ENCODE measurements around the gene TMEM178B. TPM values are rescaled to one million over a fixed set of nuclear protein-coding genes. Genes with fewer than 3 reads are reported as not detected.

Gene TMEM178B
- total RNA-seq, 2 experiments from 2014 or later, result 0.05 TPM

GRCh38 chr7:141351175-141351574 lies 277.3 kb downstream of the TMEM178B start:
- Mint-ChIP-seq H3K27ac (no peak overlapping the region), H3K36me3 (ENCODE audit: low read depth) (no peaks in the 10 kb centered on the region), H3K4me1 (ENCODE audit: low read depth) (peaks cover 6% of the 10 kb centered on the region), H3K4me3 (no peak overlapping the region), H3K9me3 (no peaks in the 10 kb centered on the region), H3K27me3 (ENCODE audit: low read depth) (peaks cover 4% of the 10 kb centered on the region)
- intact Hi-C loops (cut with micrococcal nuclease), result no loop called here
- CTCF ChIA-PET, result no interaction called here
- DNase-seq, result no peak

GRCh38 chr7:141352955-141353354 lies 279.1 kb downstream of the TMEM178B start:
- H3K27me3 Mint-ChIP-seq (ENCODE audit: low read depth), result peaks cover 5% of the 10 kb centered on the region
- H3K4me1 Mint-ChIP-seq (ENCODE audit: low read depth), result peaks cover 6% of the 10 kb centered on the region

GRCh38 chr7:141354251-141354650 lies 280.4 kb downstream of the TMEM178B start:
- DNase-seq, result no peak
- Mint-ChIP-seq H3K4me1 (ENCODE audit: low read depth) (peaks cover 6% of the 10 kb centered on the region), H3K36me3 (ENCODE audit: low read depth) (no peaks in the 10 kb centered on the region), H3K27me3 (ENCODE audit: low read depth) (peaks cover 5% of the 10 kb centered on the region), H3K27ac (no peak overlapping the region), H3K9me3 (no peaks in the 10 kb centered on the region), H3K4me3 (no peak overlapping the region)
- CTCF ChIA-PET, result no interaction called here
- intact Hi-C loops (cut with micrococcal nuclease), result no loop called here

More at GRCh38 chr7:141352955-141353354, 279.1 kb downstream of the TMEM178B start:
- H3K9me3 Mint-ChIP-seq, result no peaks in the 10 kb centered on the region
- H3K27ac Mint-ChIP-seq, result no peak overlapping the region
- intact Hi-C loops (cut with micrococcal nuclease), result no loop called here
- no peaks in the 10 kb centered on the region for H3K36me3 Mint-ChIP-seq (ENCODE audit: low read depth)
- H3K4me3 Mint-ChIP-seq, result no peak overlapping the region
- DNase-seq, result no peak
- CTCF ChIA-PET, result no interaction called here

GRCh38 chr7:141355032-141355431 lies 281.2 kb downstream of the TMEM178B start:
- peaks cover 6% of the 10 kb centered on the region for H3K4me1 Mint-ChIP-seq (ENCODE audit: low read depth)
- peaks cover 5% of the 10 kb centered on the region for H3K27me3 Mint-ChIP-seq (ENCODE audit: low read depth)
- H3K9me3 Mint-ChIP-seq, result no peaks in the 10 kb centered on the region
- no peak overlapping the region for H3K4me3 Mint-ChIP-seq
- CTCF ChIA-PET, result no interaction called here
- no peak for DNase-seq
- H3K36me3 Mint-ChIP-seq (ENCODE audit: low read depth), result no peaks in the 10 kb centered on the region
- intact Hi-C loops (cut with micrococcal nuclease), result no loop called here
- H3K27ac Mint-ChIP-seq, result no peak overlapping the region

- CTCF ChIA-PET, result no interaction called here
- no peak for DNase-seq
- Mint-ChIP-seq H3K4me1 (ENCODE audit: low read depth) (peaks cover 6% of the 10 kb centered on the region), H3K36me3 (ENCODE audit: low read depth) (no peaks in the 10 kb centered on the region), H3K4me3 (no peak overlapping the region), H3K9me3 (no peaks in the 10 kb centered on the region), H3K27me3 (ENCODE audit: low read depth) (peaks cover 5% of the 10 kb centered on the region), H3K27ac (no peak overlapping the region)
- intact Hi-C loops (cut with micrococcal nuclease), result no loop called here
Measured at GRCh38 chr7:141356161-141356560, 282.3 kb downstream of the TMEM178B start.

- H3K36me3 Mint-ChIP-seq (ENCODE audit: low read depth), result no peaks in the 10 kb centered on the region
- no peak overlapping the region for H3K4me3 Mint-ChIP-seq
- H3K27ac Mint-ChIP-seq, result no peak overlapping the region
- H3K9me3 Mint-ChIP-seq, result no peaks in the 10 kb centered on the region
- peaks cover 5% of the 10 kb centered on the region for H3K27me3 Mint-ChIP-seq (ENCODE audit: low read depth)
- CTCF ChIA-PET, result no interaction called here
- intact Hi-C loops (cut with micrococcal nuclease), result no loop called here
- peaks cover 6% of the 10 kb centered on the region for H3K4me1 Mint-ChIP-seq (ENCODE audit: low read depth)
- DNase-seq, result no peak
Measured at GRCh38 chr7:141358386-141358785, 284.5 kb downstream of the TMEM178B start.

GRCh38 chr7:141359262-141359661 lies 285.4 kb downstream of the TMEM178B start:
- Mint-ChIP-seq H3K4me3 (no peak overlapping the region), H3K27me3 (ENCODE audit: low read depth) (peaks cover 5% of the 10 kb centered on the region), H3K9me3 (no peaks in the 10 kb centered on the region), H3K27ac (no peak overlapping the region), H3K36me3 (ENCODE audit: low read depth) (no peaks in the 10 kb centered on the region), H3K4me1 (ENCODE audit: low read depth) (peaks cover 5% of the 10 kb centered on the region)
- DNase-seq, result no peak
- CTCF ChIA-PET, result no interaction called here
- intact Hi-C loops (cut with micrococcal nuclease), result no loop called here

GRCh38 chr7:141359740-141360415 lies 286.0 kb downstream of the TMEM178B start:
- CTCF ChIA-PET, result no interaction called here
- DNase-seq, result no peak
- H3K36me3 Mint-ChIP-seq (ENCODE audit: low read depth), result no peaks in the 10 kb centered on the region
- intact Hi-C loops (cut with micrococcal nuclease), result no loop called here
- H3K27ac Mint-ChIP-seq, result no peak overlapping the region
- no peak overlapping the region for H3K4me3 Mint-ChIP-seq
- H3K4me1 Mint-ChIP-seq (ENCODE audit: low read depth), result no peaks in the 10 kb centered on the region
- H3K9me3 Mint-ChIP-seq, result no peaks in the 10 kb centered on the region
- H3K27me3 Mint-ChIP-seq (ENCODE audit: low read depth), result peaks cover 5% of the 10 kb centered on the region

GRCh38 chr7:141360416-141360760 lies 286.5 kb downstream of the TMEM178B start:
- no peak for DNase-seq

GRCh38 chr7:141360803-141361202 lies 286.9 kb downstream of the TMEM178B start:
- no peaks in the 10 kb centered on the region for H3K36me3 Mint-ChIP-seq (ENCODE audit: low read depth)
- CTCF ChIA-PET, result no interaction called here
- intact Hi-C loops (cut with micrococcal nuclease), result no loop called here
- H3K4me3 Mint-ChIP-seq, result no peak overlapping the region
- DNase-seq, result no peak
- H3K27ac Mint-ChIP-seq, result no peak overlapping the region
- no peaks in the 10 kb centered on the region for H3K4me1 Mint-ChIP-seq (ENCODE audit: low read depth)
- no peaks in the 10 kb centered on the region for H3K9me3 Mint-ChIP-seq
- H3K27me3 Mint-ChIP-seq (ENCODE audit: low read depth), result peaks cover 2% of the 10 kb centered on the region

More at GRCh38 chr7:141360416-141360760, 286.5 kb downstream of the TMEM178B start:
- no peak overlapping the region for H3K27ac Mint-ChIP-seq
- no peak overlapping the region for H3K4me3 Mint-ChIP-seq
- CTCF ChIA-PET, result no interaction called here
- intact Hi-C loops (cut with micrococcal nuclease), result no loop called here
- no peaks in the 10 kb centered on the region for H3K36me3 Mint-ChIP-seq (ENCODE audit: low read depth)
- H3K9me3 Mint-ChIP-seq, result no peaks in the 10 kb centered on the region
- peaks cover 2% of the 10 kb centered on the region for H3K27me3 Mint-ChIP-seq (ENCODE audit: low read depth)
- no peaks in the 10 kb centered on the region for H3K4me1 Mint-ChIP-seq (ENCODE audit: low read depth)

GRCh38 chr7:141361479-141361878 lies 287.6 kb downstream of the TMEM178B start:
- intact Hi-C loops (cut with micrococcal nuclease), result no loop called here
- no peak for DNase-seq
- no peaks in the 10 kb centered on the region for H3K4me1 Mint-ChIP-seq (ENCODE audit: low read depth)
- H3K36me3 Mint-ChIP-seq (ENCODE audit: low read depth), result no peaks in the 10 kb centered on the region
- H3K4me3 Mint-ChIP-seq, result no peak overlapping the region
- CTCF ChIA-PET, result no interaction called here
- H3K27ac Mint-ChIP-seq, result no peak overlapping the region
- no peaks in the 10 kb centered on the region for H3K9me3 Mint-ChIP-seq
- peaks cover 2% of the 10 kb centered on the region for H3K27me3 Mint-ChIP-seq (ENCODE audit: low read depth)

GRCh38 chr7:141361960-141362359 lies 288.1 kb downstream of the TMEM178B start:
- no peaks in the 10 kb centered on the region for H3K36me3 Mint-ChIP-seq (ENCODE audit: low read depth)
- no peak overlapping the region for H3K27ac Mint-ChIP-seq

GRCh38 chr7:141362580-141363435 lies 288.9 kb downstream of the TMEM178B start:
- no peaks in the 10 kb centered on the region for H3K36me3 Mint-ChIP-seq (ENCODE audit: low read depth)
- H3K4me1 Mint-ChIP-seq (ENCODE audit: low read depth), result no peaks in the 10 kb centered on the region
- no peaks in the 10 kb centered on the region for H3K27me3 Mint-ChIP-seq (ENCODE audit: low read depth)
- no peaks in the 10 kb centered on the region for H3K9me3 Mint-ChIP-seq
- intact Hi-C loops (cut with micrococcal nuclease), result no loop called here
- no peak overlapping the region for H3K4me3 Mint-ChIP-seq
- no peak overlapping the region for H3K27ac Mint-ChIP-seq
- CTCF ChIA-PET, result no interaction called here
- DNase-seq, result no peak

More at GRCh38 chr7:141361960-141362359, 288.1 kb downstream of the TMEM178B start:
- CTCF ChIA-PET, result no interaction called here
- Mint-ChIP-seq H3K4me1 (ENCODE audit: low read depth) (no peaks in the 10 kb centered on the region), H3K4me3 (no peak overlapping the region), H3K27me3 (ENCODE audit: low read depth) (peaks cover 2% of the 10 kb centered on the region), H3K9me3 (no peaks in the 10 kb centered on the region)
- DNase-seq, result no peak
- intact Hi-C loops (cut with micrococcal nuclease), result no loop called here

All from activated naive CD4-positive, alpha-beta T cell treated with anti-CD3 and anti-CD28 coated beads for 36 hours (primary cell).